Measurements from ENCODE around the gene LZIC. TPM values are rescaled to one million over a fixed set of nuclear protein-coding genes. Genes with fewer than 3 reads are reported as not detected.

LZIC gene
- total and polyA plus RNA-seq, 9 of the 15 experiments (the other 6 are each of a cell fraction or from before 2014, with no cell fraction given), result 32.9 to 109 (median 61.7) TPM

DNA sequence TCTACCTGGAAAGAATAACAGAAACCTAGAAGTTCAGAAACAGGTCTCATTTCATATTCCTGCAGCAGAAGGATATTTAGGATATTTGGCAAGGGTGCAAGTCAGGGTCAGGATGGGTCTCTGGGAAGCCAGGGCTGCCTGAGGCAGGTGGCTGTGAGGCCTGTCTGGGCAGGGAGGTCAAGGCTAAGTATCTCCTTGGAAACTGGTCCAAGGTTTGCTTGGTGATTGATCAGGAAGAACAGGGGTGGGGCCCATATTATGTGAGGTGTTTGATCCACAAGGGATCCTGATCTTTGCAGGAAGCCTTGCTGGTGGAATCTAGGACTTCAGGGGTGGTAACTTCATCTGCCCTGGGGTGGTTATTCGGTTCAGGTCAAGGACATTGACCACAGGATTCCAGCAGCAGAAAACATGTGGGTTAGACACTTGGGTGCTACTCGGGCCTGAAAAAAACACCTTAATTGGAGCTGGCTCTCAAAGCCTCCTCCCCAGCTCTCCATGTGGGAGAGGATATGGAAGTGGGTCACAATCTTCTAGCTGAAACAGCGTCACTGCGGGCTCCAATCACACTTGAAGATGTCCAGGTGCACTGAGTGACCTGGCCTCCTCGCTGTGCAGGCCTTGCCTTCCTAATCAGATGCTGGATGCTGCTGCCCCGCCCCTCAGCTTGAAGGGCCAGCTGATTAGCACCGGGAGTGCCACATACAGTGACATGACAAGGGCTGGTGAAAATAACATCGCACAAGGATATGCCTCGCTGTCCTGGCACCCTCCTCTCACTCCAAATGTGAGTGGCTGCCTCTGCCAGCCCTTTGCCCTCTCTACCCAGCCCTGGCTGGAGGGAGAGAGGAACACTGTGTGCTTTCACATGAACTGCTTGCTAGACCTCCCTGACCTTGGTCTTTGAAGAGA is 41.8 kb downstream of the LZIC start (continued):
- TF ChIP-seq ATF1 (CRISPR knock-in tag; IDR thresholded peaks at IDR 0.05), result no peak
- 0 out of 2 replicates have a peak, but pooled peaks have one; percentile 9 for TF ChIP-seq ATF1 (tag; IDR thresholded peaks at IDR 0.05)
- TF ChIP-seq MTA3 (IDR thresholded peaks at IDR 0.05; ENCODE audit: borderline replicate concordance), result 0 out of 2 replicates have a peak, but pooled peaks have one; percentile 20
- TF ChIP-seq HDAC1 (IDR thresholded peaks at IDR 0.05), result peak in 1 of 2 experiments; percentile 22; a peak in 1 of 4 replicates
- TF ChIP-seq, protein P1, sequence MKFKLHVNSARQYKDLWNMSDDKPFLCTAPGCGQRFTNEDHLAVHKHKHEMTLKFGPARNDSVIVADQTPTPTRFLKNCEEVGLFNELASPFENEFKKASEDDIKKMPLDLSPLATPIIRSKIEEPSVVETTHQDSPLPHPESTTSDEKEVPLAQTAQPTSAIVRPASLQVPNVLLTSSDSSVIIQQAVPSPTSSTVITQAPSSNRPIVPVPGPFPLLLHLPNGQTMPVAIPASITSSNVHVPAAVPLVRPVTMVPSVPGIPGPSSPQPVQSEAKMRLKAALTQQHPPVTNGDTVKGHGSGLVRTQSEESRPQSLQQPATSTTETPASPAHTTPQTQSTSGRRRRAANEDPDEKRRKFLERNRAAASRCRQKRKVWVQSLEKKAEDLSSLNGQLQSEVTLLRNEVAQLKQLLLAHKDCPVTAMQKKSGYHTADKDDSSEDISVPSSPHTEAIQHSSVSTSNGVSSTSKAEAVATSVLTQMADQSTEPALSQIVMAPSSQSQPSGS (CRISPR knock-in tag; IDR thresholded peaks at IDR 0.05), result no peak
- peak; percentile 7; the same call in 1 of the 2 replicates for TF ChIP-seq NFE2 (IDR thresholded peaks at IDR 0.05; ENCODE audit: low read depth)
- TF ChIP-seq RAD51 (IDR thresholded peaks at IDR 0.05; ENCODE audit: borderline replicate concordance, low read depth), result no peak
- TF ChIP-seq MEIS2 (IDR thresholded peaks at IDR 0.05; ENCODE audit: partially characterized antibody), result peak; percentile 14
- TF ChIP-seq MAFK (IDR thresholded peaks at IDR 0.05; ENCODE audit: low read length), result no peak
- no peak for TF ChIP-seq YY1 (IDR thresholded peaks at IDR 0.05; ENCODE audit: borderline replicate concordance in 1 of 3, control insufficient read depth in 1 of 3, extremely low read depth in 1 of 3, insufficient read depth in 3 of 3, insufficient read length in 1 of 3, insufficient replicate concordance in 2 of 3, low read depth in 1 of 3, low read length in 2 of 3)
- TF ChIP-seq NRF1 (conservative IDR thresholded peaks at IDR 0.05 in 1 of 2, IDR thresholded peaks at IDR 0.05 in 1 of 2), result peak in 1 of 2 experiments; percentile 32; a peak in 1 of 4 replicates
- TF ChIP-seq ZFP36 (IDR thresholded peaks at IDR 0.05; ENCODE audit: low read depth, low read length, partially characterized antibody), result peak; percentile 56
- TF ChIP-seq TFAP4 (CRISPR knock-in tag; IDR thresholded peaks at IDR 0.05; ENCODE audit: borderline replicate concordance), result peak; percentile 98
- no peak; the same call in 1 of the 2 replicates for TF ChIP-seq ETS1 (conservative IDR thresholded peaks at IDR 0.05; ENCODE audit: control insufficient read depth, low read depth, low read length)

Measured in K562 (cell line).